GM19239 (cell line): ENCODE data around the gene USF2.

Source experiments
- DNase-seq: peaks from one replicate; pipeline ENCODE4 v3.0.0; 2011; ENCODE audit warnings: low spot score; ENCODE audit not compliant: insufficient read length
- FAIRE-seq: peaks from 2 replicates; lab custom pipeline; 2011; peaks lifted over from hg19 to GRCh38; lab: Jason Lieb, UNC

The USF2 gene

GRCh38 chr19:35240327-35240726 is 28.4 kb upstream of the USF2 start:
- FAIRE-seq, result peak; percentile 87
- DNase-seq, result no peak

- FAIRE-seq, result no peak
- DNase-seq, result no peak
These were observed 27.3 kb upstream of the USF2 start for GRCh38 chr19:35241417-35241816.

- no peak for DNase-seq
- FAIRE-seq, result no peak
These were observed 22.2 kb upstream of the USF2 start for GRCh38 chr19:35246466-35247092.

- DNase-seq (no peak), FAIRE-seq (peak; percentile 88)
These were observed 21.0 kb upstream of the USF2 start for GRCh38 chr19:35247526-35248309.

- DNase-seq, result peak; percentile 89
- peak; percentile 93 for FAIRE-seq
These were observed 20.2 kb upstream of the USF2 start, which contains the start of gene LSR for GRCh38 chr19:35248310-35249145. Gene LSR (plus strand): TSS chr19:35249002. CDS start chr19:35249023, 21 bp downstream.

- DNase-seq (no peak), FAIRE-seq (peak; percentile 21)
These were observed 19.5 kb upstream of the USF2 start for GRCh38 chr19:35249146-35249847.

GRCh38 chr19:35249848-35250711 is 18.7 kb upstream of the USF2 start:
- DNase-seq (no peak), FAIRE-seq (no peak)

GRCh38 chr19:35251456-35251855 is 17.3 kb upstream of the USF2 start:
- no peak for DNase-seq
- no peak for FAIRE-seq

- DNase-seq (no peak), FAIRE-seq (no peak)
These were observed 15.2 kb upstream of the USF2 start for GRCh38 chr19:35253316-35254286.

GRCh38 chr19:35254341-35255297 is 14.1 kb upstream of the USF2 start:
- DNase-seq (no peak), FAIRE-seq (no peak)

GRCh38 chr19:35256566-35256965 is 12.2 kb upstream of the USF2 start:
- no peak for DNase-seq
- no peak for FAIRE-seq

GRCh38 chr19:35257113-35257461 is 11.7 kb upstream of the USF2 start:
- DNase-seq (no peak), FAIRE-seq (no peak)

- no peak for DNase-seq
- FAIRE-seq, result no peak
These were observed 8.0 kb upstream of the USF2 start for GRCh38 chr19:35260694-35261304.

GRCh38 chr19:35261356-35262100 is 7.2 kb upstream of the USF2 start:
- FAIRE-seq, result no peak
- DNase-seq, result no peak

- DNase-seq (no peak), FAIRE-seq (no peak)
These were observed 6.5 kb upstream of the USF2 start for GRCh38 chr19:35262101-35262761.
